Hepatocyte (in vitro differentiated cells): Measurements from ENCODE around the gene PAX4. TPM values are rescaled to one million over a fixed set of nuclear protein-coding genes. Genes with fewer than 3 reads are reported as not detected.

ENCODE experiments used
- DNase-seq: peaks from one replicate; pipeline ENCODE4 v3.0.0-alpha.2; 2016; ENCODE audit warnings: low spot score
- H2AFZ ChIP-seq: fragments of 200-600 bp; sonication (generic); 2 replicates; pipeline ENCODE4 v1.6.0; 2016; ENCODE audit warnings: antibody characterized with exemption, mild to moderate bottlenecking
- H3K27ac ChIP-seq: fragments of 200-600 bp; sonication (generic); 2 replicates; pipeline ENCODE4 v1.5.1; 2016; ENCODE audit warnings: mild to moderate bottlenecking
- H3K27me3 ChIP-seq: fragments of 200-600 bp; sonication (generic); 2 replicates; pipeline ENCODE4 v1.6.1; 2016
- H3K36me3 ChIP-seq: fragments of 200-600 bp; sonication (generic); replicated peaks from 2 replicates; pipeline ENCODE4 v1.5.1; 2016; ENCODE audit warnings: low read depth; ENCODE audit not compliant: insufficient read depth
- H3K4me1 ChIP-seq: fragments of 200-600 bp; sonication (generic); 2 replicates; pipeline ENCODE4 v1.5.1; 2016; ENCODE audit warnings: mild to moderate bottlenecking, moderate library complexity; ENCODE audit not compliant: insufficient read depth
- H3K4me2 ChIP-seq: fragments of 200-600 bp; sonication (generic); 2 replicates; pipeline ENCODE4 v1.6.0; 2016
- H3K4me3 ChIP-seq: fragments of 200-600 bp; sonication (generic); 2 replicates; pipeline ENCODE4 v1.5.1; 2016; ENCODE audit warnings: mild to moderate bottlenecking
- H3K79me2 ChIP-seq: fragments of 200-600 bp; sonication (generic); 2 replicates; pipeline ENCODE4 v1.6.0; 2017; ENCODE audit warnings: mild to moderate bottlenecking
- H3K9me2 ChIP-seq: fragments of 200-600 bp; sonication (generic); replicated peaks from 2 replicates; pipeline ENCODE4 v1.6.0; 2017; ENCODE audit warnings: mild to moderate bottlenecking; ENCODE audit not compliant: insufficient read depth
- H3K9me3 ChIP-seq: fragments of 200-600 bp; sonication (generic); 2 replicates; pipeline ENCODE4 v1.5.1; 2016; ENCODE audit warnings: low read depth, mild to moderate bottlenecking
- H4K20me1 ChIP-seq: fragments of 200-600 bp; sonication (generic); 2 replicates; pipeline ENCODE4 v1.6.0; 2016; ENCODE audit warnings: mild to moderate bottlenecking; ENCODE audit not compliant: insufficient read depth, poor library complexity, severe bottlenecking
- CTCF ChIP-seq: fragments of 200-600 bp; sonication (generic); IDR thresholded peaks from 2 replicates; pipeline ENCODE4 v1.5.1; 2016; ENCODE audit warnings: antibody characterized with exemption, mild to moderate bottlenecking; ENCODE audit not compliant: poor library complexity
- EZH2 ChIP-seq: fragments of 200-600 bp; sonication (generic); IDR thresholded peaks from 2 replicates; pipeline ENCODE4 v1.6.1; 2016; ENCODE audit warnings: antibody characterized with exemption, mild to moderate bottlenecking, borderline replicate concordance
- EZH2phosphoT487 ChIP-seq: fragments of 200-600 bp; sonication (generic); IDR thresholded peaks from one replicate; pipeline ENCODE4 v1.6.1; 2018; ENCODE audit warnings: antibody characterized with exemption, mild to moderate bottlenecking, low read depth, moderate library complexity; ENCODE audit not compliant: unreplicated experiment, severe bottlenecking
- WGBS: methylation state at CpG from one replicate; pipeline ENCODE4 v1.1.6; 2016; ENCODE audit warnings: low lambda C conversion rate; ENCODE audit errors: missing lambda C conversion rate; 5-methylcytosine and 5-hydroxymethylcytosine counted together
- polyA plus RNA-seq: library from polyadenylated mRNA; unstranded; fragments of >200 nt; fragmentation: Nextera tagmentation; extraction: Ambion mirVana; gene quantifications from 2 replicates; pipeline ENCODE4 v1.2.1, GENCODE V29; 2016
- total RNA-seq: library from RNA; depleted of rRNA; stranded (reverse); fragments of >200 nt; gene quantifications from 2 replicates; pipeline ENCODE4 v1.2.3, GENCODE V29; 2014

Gene PAX4
- total and polyA plus RNA-seq, 2 experiments from 2014 or later: 0.30 to 0.65 TPM

DNA sequence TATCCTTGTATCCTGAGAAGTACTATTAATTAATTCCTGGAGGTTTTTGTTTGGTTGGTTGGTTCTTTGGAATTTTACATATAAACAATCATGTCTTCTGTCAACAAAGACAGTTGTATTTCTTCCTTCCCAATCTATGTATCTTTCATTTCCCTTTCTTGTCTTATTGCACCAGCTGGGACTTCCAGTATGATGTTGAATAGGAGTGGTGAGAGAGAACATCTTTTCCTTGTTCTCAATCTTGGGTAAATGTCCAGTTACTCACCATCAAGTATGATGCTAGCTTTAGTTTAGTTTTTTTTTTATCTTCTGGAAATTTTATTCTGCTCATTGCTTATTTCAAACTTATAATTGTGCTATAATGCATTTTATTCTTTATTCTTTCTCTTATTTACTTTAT, 7.4 kb upstream of the PAX4 start:
- Histone ChIP-seq H3K36me3 (no peaks in the 10 kb centered on the region), H3K27me3 (peaks cover 23% of the 10 kb centered on the region), H2AFZ (no peak overlapping the region), H3K4me3 (no peak overlapping the region), H3K4me1 (no peaks in the 10 kb centered on the region), H3K9me2 (no peaks in the 10 kb centered on the region), H4K20me1 (no peaks in the 10 kb centered on the region), H3K9me3 (no peaks in the 10 kb centered on the region), H3K27ac (no peak overlapping the region), H3K4me2 (no peak overlapping the region), H3K79me2 (no peaks in the 10 kb centered on the region)
- TF ChIP-seq EZH2phosphoT487 (no peak), EZH2 (no peak), CTCF (no peak)
- no peak for DNase-seq

DNA sequence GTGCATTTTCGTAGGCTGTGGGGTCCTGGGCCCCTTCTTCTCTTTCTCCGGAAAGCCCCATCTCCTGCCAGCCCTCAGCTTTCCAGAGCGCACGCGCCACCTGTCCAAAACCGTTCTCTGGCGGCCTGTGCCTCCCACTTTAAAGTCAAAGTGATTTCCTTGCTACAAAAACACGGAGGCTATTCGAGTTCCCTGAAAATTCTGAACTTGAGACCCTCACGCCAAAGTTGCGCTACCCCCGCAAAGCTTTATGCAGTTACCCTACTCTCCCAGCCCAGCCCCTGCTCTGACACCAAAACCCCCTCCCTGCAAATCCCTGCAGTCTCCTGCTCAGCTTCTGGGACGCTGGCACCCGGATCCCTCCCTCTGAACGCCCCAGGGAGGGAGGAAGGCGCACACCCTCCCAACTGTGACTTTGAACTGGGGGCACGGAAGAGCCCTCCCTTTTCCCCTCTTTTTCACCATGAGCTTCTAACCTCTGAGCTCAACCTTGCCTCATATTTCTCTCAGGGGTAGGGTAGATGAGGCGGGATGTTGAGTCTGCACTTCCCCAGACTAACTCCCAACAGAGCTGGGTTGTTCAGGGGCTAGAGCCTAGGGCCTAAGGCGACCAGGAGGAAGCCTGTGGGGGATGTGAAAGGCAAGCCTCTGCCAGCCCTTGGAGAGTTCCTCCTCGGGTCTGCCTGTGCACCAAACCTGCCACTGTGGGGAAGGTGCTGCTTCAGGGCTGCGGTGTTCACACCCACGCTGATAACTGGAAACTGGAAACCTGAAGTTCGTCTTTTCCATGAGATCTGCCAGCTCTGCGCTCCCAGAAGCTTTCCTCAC, 2.7 kb upstream of the PAX4 start:
- Histone ChIP-seq H4K20me1 (no peaks in the 10 kb centered on the region), H2AFZ (no peak overlapping the region), H3K4me2 (no peak overlapping the region), H3K9me3 (no peaks in the 10 kb centered on the region), H3K27me3 (peaks cover 70% of the 10 kb centered on the region), H3K9me2 (no peaks in the 10 kb centered on the region), H3K27ac (no peak overlapping the region), H3K4me1 (no peaks in the 10 kb centered on the region), H3K36me3 (no peaks in the 10 kb centered on the region), H3K79me2 (no peaks in the 10 kb centered on the region), H3K4me3 (no peak overlapping the region)
- 4% methylated on average over 24 of the region's 24 CpGs for WGBS
- TF ChIP-seq EZH2 (no peak), EZH2phosphoT487 (no peak), CTCF (no peak)
- DNase-seq: no peak

DNA sequence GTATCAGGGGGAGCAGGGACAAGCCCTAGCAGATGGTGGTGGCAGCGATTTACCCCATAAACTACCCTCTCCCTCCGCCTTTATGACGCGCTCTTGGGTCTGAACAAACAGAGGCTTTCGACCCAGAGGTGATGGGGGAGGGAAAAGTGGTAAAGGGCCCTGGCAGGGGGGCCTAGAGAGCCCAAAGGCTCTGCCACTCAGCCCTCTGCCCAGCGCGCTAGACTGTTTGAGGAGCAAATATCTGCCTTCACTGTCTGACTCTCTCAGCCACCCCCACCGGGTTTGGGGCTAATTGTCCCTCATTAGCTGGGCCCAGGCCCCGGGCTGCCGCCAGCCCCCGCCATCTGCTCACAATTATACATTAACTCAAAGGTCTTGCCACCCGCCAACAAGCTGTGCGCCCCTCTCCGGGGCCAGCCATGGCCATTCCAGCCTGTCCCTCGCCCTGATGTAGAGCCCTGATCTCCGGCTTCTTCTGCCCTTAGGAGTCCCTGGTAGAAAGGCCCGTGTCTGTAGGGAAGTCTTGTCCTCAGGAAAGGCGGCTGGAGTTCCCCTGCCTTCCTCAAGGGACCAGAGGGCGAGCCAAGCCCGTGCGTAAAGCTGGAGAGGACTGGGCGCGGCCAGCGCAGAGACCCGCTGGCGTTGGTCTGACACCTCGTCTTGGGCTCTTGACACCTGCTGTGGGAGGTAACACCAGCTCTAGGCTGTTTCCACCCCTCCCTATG, 1.9 kb upstream of the PAX4 start:
- Histone ChIP-seq H3K9me3 (no peaks in the 10 kb centered on the region), H3K79me2 (no peaks in the 10 kb centered on the region), H3K27me3 (peaks cover 76% of the 10 kb centered on the region), H3K36me3 (no peaks in the 10 kb centered on the region), H4K20me1 (no peaks in the 10 kb centered on the region), H2AFZ (no peak overlapping the region), H3K9me2 (no peaks in the 10 kb centered on the region), H3K27ac (no peak overlapping the region), H3K4me1 (no peaks in the 10 kb centered on the region), H3K4me3 (no peak overlapping the region), H3K4me2 (no peak overlapping the region)
- no peak for DNase-seq
- no peak for TF ChIP-seq EZH2phosphoT487
- no peak for TF ChIP-seq CTCF
- TF ChIP-seq EZH2: no peak
- 14% methylated on average over 27 of the region's 27 CpGs for WGBS
